Glomerular visceral epithelial cell (primary cell): ENCODE results near the gene FXYD2.

ENCODE experiments used
- DNase-seq: peaks from one replicate; pipeline ENCODE4 v3.0.0-alpha.2; 2016; ENCODE audit errors: extremely low spot score

Gene FXYD2

DNA sequence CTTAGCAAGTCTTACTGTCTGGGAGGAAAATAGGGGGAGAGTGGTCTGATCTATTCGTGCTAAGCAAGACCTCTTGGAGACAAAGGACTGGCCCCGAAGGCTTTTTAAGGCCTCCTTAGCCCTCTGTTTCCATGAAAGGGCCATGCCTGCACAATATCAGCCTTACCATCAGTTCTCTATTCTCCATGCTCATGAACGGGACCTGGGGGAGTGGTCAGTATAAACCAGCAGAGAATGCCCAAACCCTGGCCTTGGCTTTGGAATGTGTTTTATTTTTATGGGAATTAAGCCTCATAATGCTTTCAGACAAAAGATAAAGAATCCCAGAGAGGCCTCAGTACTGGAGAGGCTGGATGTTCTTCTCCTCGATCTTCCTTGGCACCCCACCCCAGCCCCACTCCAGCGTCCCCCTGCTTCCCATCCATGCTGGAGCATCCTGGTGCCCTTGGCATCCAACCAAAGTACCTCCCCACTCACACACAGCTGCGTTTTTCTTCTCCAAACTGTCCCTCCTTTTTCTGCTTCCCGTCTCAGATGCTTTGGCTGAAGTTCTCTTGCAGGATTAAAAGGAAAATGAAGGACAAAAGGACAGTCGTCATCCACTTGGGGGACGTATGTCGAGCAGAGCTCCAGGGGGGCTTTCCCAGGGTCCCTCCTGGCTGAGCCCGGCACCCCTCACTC, 33.3 kb upstream of the FXYD2 start:
- no peak for DNase-seq

DNA sequence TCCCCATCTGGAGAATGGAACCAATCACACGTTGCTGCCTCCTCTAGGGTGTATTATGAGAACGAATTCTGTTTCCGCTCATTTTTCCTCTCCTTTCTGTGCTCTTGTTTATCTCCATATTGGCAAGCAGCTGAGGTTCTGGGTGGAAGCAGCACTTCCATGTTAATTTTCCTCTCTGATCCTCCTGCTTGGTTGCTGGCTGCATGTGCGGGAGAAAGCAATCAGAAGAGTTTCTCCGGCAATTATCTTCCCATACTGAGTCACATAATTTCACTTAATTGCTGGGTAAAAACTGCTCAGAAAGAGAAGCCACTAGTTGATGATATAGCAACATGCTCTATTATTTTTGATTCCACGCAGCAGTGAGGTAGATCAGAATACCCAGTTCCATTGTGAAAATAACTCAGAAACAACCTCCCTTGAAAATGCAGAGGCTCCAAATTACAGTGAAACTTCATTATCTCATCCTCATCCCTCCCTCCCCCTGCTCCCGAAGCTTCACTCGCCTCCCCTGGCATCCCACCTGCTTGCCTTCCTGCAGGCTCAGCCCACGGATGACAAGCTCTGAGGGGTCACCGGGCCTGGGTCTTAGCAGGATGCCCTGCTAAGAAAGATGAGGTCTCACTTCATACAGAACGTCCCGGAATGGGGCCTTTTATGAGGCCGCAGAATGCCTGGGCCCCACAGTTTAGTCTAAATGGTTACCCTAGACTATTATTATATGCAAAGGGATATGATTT, 31.5 kb upstream of the FXYD2 start:
- DNase-seq, result no peak

DNA sequence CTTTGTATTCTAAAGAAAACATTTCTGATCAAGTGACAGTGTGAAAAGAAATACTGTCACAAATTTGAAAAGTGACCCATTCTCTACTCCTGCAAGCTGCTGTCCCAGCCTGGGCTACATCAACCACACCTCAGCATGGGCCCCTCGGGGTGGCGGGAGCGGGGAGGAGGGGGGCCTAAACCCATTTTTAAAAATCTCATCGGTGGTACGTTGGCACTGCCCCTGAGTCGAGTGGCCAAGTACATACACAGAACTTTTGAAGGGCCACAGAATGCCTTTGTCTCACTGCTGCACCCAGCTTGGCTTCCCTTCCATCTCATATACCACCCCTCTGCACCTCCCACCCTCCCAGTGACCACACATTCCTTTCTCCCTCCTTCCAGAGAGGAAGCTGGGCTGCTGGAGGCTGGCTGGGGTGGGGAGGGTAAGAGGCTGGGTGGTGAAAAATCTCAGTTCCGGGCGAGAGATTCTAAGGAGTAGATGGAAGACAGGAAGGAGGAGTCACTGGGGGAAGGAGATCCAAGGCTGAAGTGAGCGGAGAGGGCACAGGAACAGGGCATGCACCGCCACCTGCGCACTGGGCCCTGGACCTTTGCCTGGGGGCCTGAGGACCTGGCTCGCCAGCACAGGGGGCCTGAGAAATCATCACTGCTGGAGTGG, 30.8 kb upstream of the FXYD2 start:
- DNase-seq, result no peak

DNA sequence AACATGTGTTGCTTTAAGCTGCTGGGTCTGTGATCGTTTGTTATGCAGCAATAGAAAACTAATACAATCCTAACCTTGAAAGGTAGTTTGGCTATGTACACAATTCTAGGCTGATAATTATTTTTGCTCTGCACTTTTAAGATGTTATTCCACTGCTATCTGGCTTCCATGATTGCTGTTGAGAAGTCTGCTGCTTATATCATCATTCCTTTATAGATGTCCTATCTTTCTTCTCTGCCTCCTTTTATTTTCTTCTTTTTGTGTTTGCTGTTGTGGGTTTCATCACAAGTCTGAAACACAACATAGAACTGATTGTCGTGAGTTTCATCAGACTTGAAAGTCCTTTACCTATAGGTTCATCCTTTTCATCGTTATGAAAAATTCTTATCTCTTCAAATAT, 27.8 kb upstream of the FXYD2 start:
- DNase-seq, result no peak

DNA sequence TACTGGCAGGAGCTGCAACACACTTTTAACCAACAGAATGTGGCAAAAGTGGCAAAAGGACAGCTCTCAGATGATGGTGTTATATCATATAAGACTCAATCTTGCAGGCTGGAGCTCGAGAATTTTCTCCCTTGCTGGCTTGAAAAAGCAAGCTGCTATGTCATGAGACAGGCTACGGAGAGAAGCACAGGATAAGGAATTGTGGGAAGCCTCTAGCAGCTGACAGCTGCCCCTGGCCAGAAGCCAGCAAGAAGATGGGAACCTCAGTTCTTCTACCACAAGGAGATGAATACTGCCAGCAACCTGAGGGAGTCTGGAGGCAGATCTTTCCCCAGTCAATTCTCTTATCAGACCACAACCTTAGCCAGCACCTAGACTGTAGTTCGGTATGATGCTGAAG, 27.3 kb upstream of the FXYD2 start:
- no peak for DNase-seq

DNA sequence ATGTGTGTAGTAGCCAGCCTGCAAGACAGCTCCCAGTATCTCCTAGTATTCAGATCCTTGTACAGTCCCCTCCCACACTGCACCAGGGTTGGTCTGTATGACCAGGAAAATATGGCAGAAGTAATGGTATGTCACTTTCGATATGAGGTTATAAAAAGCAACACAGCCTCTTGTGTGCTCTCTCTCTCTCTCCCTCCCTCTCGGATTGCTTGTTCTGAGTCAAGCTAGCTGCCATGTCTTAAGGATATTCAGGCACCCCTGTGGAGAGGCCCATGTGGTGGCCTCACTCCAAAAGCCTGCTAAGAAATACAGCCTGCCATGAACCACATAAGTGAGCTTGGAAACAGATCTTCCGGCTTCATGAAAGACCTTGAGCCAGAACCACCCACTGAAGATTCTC, 26.6 kb upstream of the FXYD2 start:
- DNase-seq, result no peak

DNA sequence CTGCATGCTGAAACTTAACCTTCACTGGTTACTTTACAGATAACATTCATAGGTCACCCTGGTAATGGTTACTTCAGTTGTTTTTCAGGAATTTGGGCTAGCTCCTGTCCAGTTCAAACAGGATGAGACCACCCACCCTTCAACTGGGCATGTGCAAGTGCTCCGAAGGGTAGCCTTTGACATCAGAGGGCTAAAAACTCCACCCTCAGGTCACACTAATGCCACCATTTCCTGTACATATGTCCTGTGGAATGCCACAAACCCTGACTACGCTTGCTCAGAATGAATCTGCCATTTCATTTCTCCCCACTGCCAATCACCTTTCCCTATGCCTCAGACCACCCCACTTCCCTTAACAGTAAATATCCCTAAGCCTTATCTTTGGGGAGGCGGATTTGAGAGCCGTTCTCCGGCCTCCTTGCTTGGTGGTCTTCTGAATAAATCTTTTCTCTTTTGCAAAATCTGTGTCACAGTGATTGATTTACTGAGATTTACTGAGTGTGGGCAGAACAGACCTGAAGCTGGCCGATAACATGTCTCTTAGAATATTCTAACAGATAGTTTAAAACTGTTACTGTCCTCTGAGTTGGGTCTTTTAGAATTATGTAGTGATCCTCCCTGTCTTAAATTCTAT, 25.4 kb upstream of the FXYD2 start:
- DNase-seq, result no peak

DNA sequence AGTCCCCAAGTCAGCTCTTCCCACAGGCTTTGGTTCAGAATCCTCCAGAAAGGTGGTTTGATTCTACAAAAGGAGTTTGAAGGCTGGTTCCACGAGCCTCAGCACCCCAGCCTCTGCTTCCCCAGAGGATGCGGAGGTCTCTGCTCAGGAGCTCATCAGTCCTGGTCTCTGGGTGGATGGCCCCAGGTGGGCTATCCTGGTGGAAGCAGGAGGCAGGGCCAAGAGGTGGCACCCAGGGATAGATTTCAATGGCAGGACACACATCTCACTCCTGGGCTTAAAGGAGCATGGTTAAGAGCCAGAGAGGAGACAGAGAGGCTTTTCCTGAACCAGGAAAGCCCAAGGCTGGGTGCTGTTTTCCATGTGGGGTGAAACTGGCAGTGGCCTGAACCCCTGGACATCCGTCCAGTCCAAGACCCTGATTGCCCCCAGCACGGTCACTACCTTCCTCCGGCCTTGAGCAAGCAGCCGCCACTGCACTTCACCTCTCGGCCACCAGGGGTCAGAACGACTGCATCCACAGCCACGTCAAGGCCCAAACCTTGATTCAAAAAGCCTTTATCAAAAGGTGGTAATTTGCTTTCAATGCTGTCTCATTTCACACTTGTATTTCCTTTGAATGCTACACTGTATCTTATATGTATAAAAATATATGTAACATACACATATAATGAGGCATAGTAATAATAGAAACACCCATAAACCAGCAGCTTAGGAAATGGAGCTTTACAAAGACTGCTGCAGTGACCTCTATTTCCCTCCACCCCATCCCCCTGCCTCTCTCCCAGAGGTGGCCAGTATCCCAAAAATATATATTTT, 19.3 kb upstream of the FXYD2 start:
- DNase-seq, result peak; percentile 60

DNA sequence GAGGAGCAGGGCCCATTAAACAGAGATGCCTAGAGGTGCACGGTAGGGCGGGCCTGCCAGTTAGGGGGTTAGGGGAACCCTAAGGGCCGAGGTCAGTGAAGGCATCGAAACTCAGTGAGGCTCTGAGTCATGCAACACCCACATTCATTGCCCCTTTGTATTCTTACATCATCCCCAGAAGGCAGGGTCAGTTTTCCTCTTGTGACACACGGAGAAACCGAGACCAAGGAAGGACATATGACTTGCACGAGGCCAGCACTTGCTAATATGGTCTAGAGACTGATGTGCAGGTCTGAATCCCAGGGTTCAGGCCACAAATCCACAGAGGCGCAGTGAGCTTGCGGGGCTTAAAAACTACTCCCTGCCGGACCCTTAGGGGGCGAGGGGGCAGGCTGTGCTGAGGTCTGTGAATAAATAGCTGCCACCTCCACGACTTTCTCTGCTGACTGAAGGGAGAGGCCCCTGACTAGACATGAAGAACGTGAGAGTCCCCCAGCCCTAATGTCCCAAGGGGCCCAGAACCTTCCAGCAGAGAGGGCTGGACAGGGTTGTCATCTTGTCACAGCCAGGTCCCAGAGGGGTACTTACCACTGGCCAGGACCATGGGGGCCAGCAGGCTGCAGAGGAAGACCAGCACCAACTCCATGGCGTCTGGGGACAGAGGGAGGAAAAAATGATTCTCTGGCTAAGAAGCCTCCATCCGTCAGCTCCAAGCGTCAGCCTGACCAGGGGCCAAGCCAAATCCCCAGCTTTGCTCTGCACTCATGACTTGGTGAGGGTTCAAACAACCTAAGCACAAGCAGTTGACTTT, 17.8 kb upstream of the FXYD2 start:
- DNase-seq, result no peak

DNA sequence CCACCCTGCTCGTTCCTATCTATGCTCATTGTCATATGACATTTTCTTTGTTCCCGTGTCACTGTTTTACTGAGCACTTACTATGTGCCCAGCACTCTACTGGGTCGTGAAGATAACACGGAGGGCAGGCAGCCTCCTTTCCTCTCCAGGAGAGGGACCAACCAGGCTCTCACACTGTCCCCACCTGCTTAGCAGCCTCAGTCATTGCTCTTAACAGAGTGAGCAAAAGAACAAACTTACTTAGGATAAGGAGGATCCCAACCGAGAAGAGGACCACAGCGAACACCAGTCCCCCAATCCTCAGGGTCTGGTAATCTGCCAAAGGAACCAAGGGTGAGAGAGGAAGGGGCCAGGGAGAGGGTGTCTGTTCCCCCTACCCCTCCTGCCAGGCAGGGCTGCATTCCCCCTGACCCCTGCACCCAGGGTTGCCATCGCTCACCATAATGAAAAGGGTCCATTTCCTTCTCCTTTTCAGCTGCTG, 17.0 kb upstream of the FXYD2 start:
- no peak for DNase-seq

DNA sequence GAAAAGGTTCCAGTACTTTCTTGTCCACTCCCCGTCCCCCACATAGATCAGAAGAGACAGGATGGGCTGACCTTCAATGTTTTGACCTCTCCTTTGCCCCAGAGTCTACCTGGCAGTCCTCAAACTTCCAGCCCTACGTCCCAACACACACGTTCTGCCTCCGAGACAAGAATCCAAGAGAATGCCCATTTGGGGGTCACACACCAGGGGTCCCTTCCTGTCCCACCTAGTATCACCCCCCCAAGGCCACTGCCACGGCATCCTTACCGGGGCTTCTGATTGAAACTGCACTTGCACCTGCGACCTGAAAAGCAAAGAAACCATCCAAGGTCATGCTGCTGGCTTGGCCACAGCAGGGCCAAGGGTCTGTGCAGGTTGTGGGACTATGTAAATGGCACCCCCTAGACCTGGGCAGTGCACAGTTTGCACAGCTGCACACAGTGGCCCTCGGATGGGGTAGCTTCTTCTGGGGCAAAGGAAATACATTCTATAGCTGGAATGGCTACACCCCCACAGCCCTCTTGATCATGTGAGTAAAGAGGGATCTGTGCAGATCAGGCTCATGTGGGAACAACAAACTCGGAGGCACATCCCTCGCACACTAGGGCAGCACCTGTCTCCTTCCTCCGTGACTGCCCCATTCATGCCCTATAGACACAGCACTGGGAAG, 16.5 kb upstream of the FXYD2 start:
- DNase-seq, result no peak

DNA sequence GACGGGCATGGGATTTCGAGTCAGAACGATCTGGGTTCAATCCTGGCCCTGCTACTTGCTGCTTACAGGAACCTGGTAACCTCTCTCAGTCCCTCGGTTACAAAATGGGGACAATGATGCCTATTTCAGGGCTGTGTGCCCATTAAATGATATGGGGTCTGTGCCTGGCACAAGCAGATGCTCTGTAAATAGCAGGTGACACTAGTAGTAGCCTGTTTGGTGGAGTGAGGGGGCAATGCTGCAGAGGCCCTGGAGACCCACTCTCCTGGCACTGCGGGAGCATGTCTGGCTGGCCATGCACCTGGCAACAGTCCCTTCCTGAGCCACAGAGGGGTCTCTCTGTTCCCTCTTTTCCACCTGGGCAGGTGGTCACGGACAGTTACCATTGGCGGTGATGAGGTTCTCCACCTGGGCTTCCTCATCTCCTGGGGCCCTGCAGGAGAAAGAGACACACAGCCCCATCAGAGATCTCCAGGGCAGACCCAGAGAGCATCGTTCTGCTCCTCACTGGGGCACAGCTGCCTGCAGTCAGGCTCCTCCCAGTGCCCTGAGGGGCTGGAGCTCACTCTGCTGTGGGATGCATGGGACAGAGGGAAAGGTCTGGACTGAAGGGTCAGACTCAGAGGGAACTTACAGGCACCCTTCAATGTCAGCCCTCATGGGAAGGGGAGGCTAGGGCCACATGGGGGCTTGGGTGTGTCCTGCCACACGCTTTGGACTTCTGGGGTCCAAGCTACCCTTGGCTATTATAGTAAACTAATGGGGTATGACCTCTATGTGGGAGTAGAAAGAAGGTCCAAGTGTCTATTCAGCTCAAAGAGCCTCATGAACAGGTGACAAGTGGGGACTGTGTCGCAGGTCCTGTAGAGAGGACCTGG, 15.6 kb upstream of the FXYD2 start:
- no peak for DNase-seq

DNA sequence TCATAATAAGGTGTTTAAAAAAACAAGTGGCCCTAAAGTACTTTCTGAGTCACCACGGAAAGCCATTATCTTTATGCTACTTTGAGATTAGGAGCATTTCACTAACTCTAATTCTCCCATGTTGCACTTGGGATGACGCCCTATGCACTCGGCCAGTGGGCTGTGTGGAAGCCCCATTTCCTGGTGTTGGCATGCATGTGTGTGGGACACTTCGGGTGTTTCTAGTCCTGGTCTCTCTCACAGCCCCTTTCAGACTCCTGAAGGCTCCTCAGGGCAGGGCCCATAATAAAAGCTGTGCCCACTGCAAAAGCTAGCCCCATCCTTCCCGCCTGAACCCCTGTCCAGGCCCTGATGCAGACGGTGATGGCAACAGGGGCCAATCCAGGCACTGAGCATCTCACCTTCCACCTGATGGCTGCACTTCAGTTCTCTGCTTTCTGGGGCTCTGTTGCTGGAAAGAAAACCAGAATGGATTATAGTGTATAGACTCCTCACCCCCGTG, 14.9 kb upstream of the FXYD2 start:
- no peak for DNase-seq

DNA sequence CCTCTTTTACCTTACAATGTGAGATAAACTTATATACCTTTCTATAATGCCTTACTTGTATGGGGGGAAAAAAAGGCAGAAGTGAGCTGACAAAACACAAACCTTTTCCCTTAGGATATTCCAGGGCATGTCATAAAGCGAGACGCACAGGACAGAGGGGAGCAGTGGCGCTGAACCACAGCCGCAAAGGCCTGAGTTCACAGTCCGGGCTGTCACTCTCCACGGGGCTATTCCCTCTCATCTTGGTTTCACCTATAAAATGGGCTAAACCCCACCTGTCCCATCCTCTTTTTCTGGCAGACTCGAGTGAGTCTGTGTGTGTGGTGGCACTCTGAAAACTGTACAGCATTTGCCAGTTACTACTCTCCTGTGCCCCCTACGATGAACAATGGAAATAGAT, 14.4 kb upstream of the FXYD2 start:
- DNase-seq, result no peak

DNA sequence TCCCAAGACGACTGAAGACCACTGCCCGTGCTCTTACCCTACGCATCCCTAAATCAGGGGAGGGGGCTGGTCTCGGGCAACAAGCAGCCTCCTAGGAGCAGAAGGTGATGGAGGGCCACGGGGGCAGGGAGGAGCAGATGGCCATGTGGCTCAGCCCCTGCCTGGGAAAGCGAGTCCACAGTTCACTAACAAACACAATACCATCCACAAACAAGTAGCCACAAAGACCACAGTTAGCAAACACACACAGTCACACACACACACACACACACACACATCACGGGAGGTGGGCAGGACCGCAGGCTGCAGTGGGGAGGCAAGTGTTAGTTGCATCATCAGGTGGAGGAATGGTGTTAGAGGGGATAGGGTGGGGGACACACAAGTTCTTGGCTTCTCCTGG, 13.2 kb upstream of the FXYD2 start:
- no peak for DNase-seq

DNA sequence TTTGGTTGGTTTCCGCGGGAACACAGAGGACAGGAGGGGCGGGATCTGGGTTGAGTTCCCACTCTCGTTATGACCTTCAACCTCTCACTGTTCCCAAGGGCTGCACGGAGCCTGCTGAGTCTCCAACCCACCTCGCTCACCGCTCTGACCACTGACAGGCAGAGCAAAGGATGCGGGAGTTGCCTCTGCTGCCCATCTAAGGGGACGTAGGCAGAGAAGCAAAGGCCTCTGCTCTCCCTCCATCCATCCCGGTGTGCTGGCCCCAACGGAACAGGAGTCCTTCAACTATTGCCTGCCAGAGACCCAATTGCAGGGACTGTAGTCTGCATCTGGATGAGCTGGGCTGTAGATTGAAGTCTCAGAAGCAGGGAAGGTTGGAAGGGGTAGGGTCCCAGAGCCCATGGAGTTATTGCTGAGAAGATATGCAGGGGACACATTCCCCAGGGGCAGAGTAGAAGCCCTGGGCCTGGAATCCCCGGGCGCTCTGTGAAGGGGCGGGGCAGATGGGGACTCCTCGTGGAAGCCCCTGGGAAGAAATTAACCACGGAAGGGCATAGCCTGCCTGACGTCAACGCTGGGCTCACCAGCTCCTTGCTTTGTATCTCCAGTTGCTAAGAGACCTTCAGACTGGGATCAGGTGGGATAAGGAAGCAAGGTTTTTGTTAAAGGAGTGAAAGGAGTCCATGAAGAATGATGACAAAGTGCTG, 12.7 kb upstream of the FXYD2 start:
- peak; percentile 32 for DNase-seq

DNA sequence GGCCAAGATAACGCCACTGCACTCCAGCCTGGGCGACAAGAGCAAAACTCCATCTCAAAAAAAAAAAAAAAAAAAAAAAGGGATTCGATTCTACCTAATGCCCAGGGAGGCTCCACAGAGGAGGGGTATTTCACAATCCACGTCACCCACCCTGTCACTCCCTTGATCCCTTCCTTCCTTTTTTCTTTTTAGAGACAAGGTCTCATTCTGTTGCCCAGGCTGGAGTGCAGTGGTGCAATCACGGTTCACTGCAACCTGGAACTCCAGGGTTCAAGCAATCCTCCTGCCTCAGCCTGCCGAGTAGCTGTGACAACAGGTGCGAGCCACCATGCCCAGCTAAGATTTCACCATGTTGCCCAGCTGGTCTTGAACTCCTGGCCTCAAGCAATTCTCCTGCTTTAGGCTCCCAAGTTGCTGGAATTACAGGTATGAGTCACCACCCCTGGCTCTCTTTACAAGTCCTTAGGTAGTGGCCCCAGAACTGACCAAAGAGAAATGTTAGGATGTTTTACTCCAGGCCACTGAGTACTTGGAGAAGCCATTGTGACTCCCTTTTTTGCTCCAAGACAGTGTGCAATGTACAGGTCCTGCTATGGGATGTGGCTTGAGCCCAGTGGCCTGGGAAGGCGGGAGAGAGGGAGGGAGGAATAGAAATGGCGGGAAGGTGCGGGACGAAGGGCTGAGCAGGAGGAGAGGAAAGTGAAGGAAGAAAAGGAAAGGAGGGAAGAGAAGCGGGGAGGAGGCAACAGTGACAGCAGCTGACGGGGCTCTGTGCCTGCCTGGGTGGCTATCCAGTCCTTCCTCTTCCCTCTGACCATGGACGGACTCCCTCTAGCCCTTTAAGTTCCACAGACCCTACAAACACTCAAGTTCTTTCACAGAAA, 11.8 kb upstream of the FXYD2 start:
- DNase-seq, result no peak
